Activated naive CD4-positive, alpha-beta T cell treated with anti-CD3 and anti-CD28 coated beads, Interleukin-2, amount 50 U/mL, for 16 hours (primary cell): ENCODE results near the gene FBH1.
"Not testable (repeated sequence)": the region's sequence is repeated elsewhere in the genome, so short reads cannot be mapped to it uniquely, and the experiment has no call there.

Experiments
- DNase-seq: peaks from one replicate; pipeline ENCODE4 v3.0.0-alpha.2; 2020

Gene FBH1

GRCh38 chr10:5904227-5904626 lies 14.2 kb downstream of the FBH1 start:
- DNase-seq = no peak

- DNase-seq = no peak
Observed at GRCh38 chr10:5905854-5906507, 15.9 kb downstream of the FBH1 start.

- no peak for DNase-seq
Observed at GRCh38 chr10:5906651-5907050, 16.6 kb downstream of the FBH1 start.

- DNase-seq = not testable (repeated sequence)
Observed at GRCh38 chr10:5908676-5909075, 18.6 kb downstream of the FBH1 start.

- no peak for DNase-seq
Observed at GRCh38 chr10:5910323-5911100, 20.5 kb downstream of the FBH1 start.

GRCh38 chr10:5911670-5912069 lies 21.6 kb downstream of the FBH1 start:
- DNase-seq = no peak

- DNase-seq = no peak
Observed at GRCh38 chr10:5913736-5914135, 23.7 kb downstream of the FBH1 start.

- no peak for DNase-seq
Observed at GRCh38 chr10:5915451-5915850, 25.4 kb downstream of the FBH1 start.

GRCh38 chr10:5917305-5917704 lies 27.3 kb downstream of the FBH1 start:
- DNase-seq = no peak

GRCh38 chr10:5918763-5919162 lies 28.7 kb downstream of the FBH1 start:
- DNase-seq = no peak

GRCh38 chr10:5919568-5919967 lies 29.5 kb downstream of the FBH1 start:
- no peak for DNase-seq

GRCh38 chr10:5921746-5922145 lies 31.7 kb downstream of the FBH1 start:
- no peak for DNase-seq

- DNase-seq = no peak
Observed at GRCh38 chr10:5924889-5925288, 34.8 kb downstream of the FBH1 start.

- no peak for DNase-seq
Observed at GRCh38 chr10:5927306-5927705, 37.3 kb downstream of the FBH1 start.

GRCh38 chr10:5929442-5929841 lies 39.4 kb downstream of the FBH1 start:
- no peak for DNase-seq

GRCh38 chr10:5930272-5930671 lies 40.2 kb downstream of the FBH1 start:
- no peak for DNase-seq

- DNase-seq = no peak
Observed at GRCh38 chr10:5932345-5932744, 42.3 kb downstream of the FBH1 start.

- no peak for DNase-seq
Observed at GRCh38 chr10:5933909-5934546, 44.0 kb downstream of the FBH1 start.

- DNase-seq = no peak
Observed at GRCh38 chr10:5935628-5936027, 45.6 kb downstream of the FBH1 start.

GRCh38 chr10:5937016-5937415 lies 47.0 kb downstream of the FBH1 start:
- DNase-seq = no peak

GRCh38 chr10:5938291-5938690 lies 48.2 kb downstream of the FBH1 start:
- DNase-seq = no peak

- no peak for DNase-seq
Observed at GRCh38 chr10:5940807-5941218, 50.8 kb downstream of the FBH1 start.

- DNase-seq = no peak
Observed at GRCh38 chr10:5941579-5941978, 51.5 kb downstream of the FBH1 start.

GRCh38 chr10:5942001-5942400 lies 52.0 kb downstream of the FBH1 start:
- no peak for DNase-seq
